Measurements from ENCODE around the gene GPC5.

DNA sequence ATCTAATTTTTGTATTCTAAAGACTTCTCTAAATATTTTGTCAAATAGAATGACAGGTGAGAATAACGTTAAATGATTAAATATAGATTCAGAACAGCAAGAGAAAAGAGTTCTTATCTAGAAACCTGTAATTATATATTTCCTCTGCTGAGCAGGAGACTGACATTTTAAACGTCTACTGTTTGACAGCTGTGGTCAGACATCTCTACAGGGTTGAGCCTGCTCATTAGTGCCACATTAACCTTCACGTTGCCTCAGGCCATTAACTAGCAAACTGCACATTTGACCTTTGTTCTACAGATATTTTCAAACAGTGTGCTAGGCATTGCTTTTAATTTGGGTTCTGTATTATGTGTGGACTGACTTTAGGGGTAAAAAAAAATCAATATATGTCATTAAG is 347.5 kb downstream of the GPC5 start:
- no peak for TF ChIP-seq CHD2 (IDR thresholded peaks at IDR 0.05; ENCODE audit: low read length, partially characterized antibody)
- TF ChIP-seq POLR2A (IDR thresholded peaks at IDR 0.05; ENCODE audit: low read length) = no peak
- TF ChIP-seq, protein P1, sequence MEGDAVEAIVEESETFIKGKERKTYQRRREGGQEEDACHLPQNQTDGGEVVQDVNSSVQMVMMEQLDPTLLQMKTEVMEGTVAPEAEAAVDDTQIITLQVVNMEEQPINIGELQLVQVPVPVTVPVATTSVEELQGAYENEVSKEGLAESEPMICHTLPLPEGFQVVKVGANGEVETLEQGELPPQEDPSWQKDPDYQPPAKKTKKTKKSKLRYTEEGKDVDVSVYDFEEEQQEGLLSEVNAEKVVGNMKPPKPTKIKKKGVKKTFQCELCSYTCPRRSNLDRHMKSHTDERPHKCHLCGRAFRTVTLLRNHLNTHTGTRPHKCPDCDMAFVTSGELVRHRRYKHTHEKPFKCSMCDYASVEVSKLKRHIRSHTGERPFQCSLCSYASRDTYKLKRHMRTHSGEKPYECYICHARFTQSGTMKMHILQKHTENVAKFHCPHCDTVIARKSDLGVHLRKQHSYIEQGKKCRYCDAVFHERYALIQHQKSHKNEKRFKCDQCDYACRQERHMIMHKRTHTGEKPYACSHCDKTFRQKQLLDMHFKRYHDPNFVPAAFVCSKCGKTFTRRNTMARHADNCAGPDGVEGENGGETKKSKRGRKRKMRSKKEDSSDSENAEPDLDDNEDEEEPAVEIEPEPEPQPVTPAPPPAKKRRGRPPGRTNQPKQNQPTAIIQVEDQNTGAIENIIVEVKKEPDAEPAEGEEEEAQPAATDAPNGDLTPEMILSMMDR (IDR thresholded peaks at IDR 0.05) = no peak
- TF ChIP-seq, protein P2, sequence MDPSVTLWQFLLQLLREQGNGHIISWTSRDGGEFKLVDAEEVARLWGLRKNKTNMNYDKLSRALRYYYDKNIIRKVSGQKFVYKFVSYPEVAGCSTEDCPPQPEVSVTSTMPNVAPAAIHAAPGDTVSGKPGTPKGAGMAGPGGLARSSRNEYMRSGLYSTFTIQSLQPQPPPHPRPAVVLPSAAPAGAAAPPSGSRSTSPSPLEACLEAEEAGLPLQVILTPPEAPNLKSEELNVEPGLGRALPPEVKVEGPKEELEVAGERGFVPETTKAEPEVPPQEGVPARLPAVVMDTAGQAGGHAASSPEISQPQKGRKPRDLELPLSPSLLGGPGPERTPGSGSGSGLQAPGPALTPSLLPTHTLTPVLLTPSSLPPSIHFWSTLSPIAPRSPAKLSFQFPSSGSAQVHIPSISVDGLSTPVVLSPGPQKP (IDR thresholded peaks at IDR 0.05; ENCODE audit: low read depth, low read length) = no peak
- TF ChIP-seq HOXA7 (CRISPR knock-in tag; IDR thresholded peaks at IDR 0.05) = no peak
- no peak for TF ChIP-seq MYC (IDR thresholded peaks at IDR 0.05; ENCODE audit: borderline replicate concordance, low read length)
- no peak for TF ChIP-seq FOSL2 (IDR thresholded peaks at IDR 0.05)
- no peak for TF ChIP-seq FOSL2 (CRISPR knock-in tag; IDR thresholded peaks at IDR 0.05)

All from A549 (cell line).